ENCODE data around the gene CNNM2.
A peak's percentile ranks its signal among the peaks of the same experiment; 100 is the strongest.
"Not testable (repeated sequence)": the region's sequence is repeated elsewhere in the genome, so short reads cannot be mapped to it uniquely, and the experiment has no call there.

CNNM2 gene

DNA sequence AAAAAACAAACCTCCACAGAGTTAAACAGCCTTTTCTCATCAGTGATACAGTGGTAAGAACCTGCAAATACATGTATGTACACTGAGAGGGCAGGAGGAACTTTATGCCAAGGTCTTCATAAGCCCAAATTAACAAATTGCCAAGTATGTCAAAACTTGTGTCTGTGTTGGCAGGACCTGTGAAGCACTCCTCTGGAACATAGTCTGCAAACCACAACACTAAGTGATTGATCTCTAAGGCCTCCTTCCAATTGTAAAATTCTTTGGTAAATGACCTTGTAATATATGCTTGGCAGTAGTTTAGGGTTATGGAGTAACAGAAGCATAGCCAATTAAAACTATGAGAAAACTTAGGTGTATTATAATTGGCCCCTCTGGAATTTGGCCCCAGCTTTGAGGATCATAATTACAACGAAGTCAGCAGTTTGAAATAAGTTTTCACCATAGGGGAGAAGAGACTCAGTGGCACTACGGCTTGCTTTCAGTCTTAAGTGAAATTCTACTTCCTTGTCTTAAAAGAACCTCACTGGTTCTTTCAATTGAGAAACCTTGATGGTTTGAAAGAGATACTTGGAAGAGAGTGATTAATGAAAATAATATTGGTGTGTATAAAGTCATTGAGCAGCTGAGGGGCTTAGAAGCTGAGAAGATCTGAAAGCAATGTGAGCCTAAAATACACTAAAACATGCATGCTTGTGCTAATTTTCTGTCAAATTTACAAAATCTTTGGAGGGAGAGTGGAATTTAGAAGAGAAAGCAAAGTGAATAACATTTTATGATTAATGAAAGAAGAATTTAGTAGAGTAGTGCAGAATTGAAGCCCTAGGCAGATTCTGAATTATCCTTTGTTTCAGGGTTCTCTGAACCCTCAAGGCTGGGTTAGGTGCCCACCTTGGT, 57.6 kb downstream of the CNNM2 start:
- FAIRE-seq (no peak), DNase-seq (ENCODE audit: insufficient read length) (no peak)
- TF ChIP-seq POLR2AphosphoS5 (IDR thresholded peaks at IDR 0.05; ENCODE audit: low read depth, low read length) = no peak
- no peak for TF ChIP-seq TAF1 (IDR thresholded peaks at IDR 0.05; ENCODE audit: borderline replicate concordance, low read depth, low read length)
- TF ChIP-seq POLR2A (IDR thresholded peaks at IDR 0.05; ENCODE audit: low read depth, low read length) = no peak

DNA sequence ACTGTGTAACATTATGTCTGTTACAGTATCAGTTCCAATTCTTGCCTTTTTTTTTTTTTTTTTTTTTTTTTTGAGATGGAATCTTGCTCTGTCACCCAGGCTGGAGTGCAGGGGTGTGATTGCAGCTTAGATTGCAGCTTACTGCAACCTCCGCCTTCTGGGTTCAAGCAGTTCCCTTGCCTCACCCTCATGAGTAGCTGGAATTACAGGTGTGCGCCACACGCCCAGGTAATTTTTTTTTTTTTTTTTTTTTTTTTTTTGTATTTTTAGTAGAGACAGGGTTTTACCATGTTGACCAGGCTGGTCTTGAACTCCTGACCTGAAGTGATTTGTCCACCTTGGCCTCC, 58.3 kb downstream of the CNNM2 start:
- not testable (repeated sequence) for FAIRE-seq; DNase-seq (ENCODE audit: insufficient read length)

DNA sequence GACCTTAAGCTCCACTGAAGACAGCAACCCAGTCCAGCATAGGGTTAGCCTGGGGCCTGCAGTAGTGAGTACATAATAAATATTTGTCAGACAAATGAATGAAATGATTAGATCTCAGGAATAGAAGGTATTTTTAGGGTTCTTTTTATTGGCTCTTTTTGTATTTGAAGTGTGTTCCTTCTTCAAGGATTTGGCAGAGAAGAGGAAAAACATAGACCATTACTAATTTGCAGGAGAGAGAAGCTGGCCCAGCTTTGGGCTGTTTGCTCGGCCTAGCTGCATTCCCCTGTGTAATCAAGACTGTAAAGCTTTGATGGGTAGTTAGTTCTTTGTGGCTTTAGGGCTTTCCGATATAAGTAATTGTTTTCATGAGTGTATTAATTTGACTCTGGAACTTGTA, 64.2 kb downstream of the CNNM2 start:
- DNase-seq (ENCODE audit: insufficient read length) = no peak
- no peak for FAIRE-seq
- TF ChIP-seq POLR2A (IDR thresholded peaks at IDR 0.05; ENCODE audit: low read depth, low read length) (no peak), POLR2AphosphoS5 (IDR thresholded peaks at IDR 0.05; ENCODE audit: low read depth, low read length) (no peak), TAF1 (IDR thresholded peaks at IDR 0.05; ENCODE audit: borderline replicate concordance, low read depth, low read length) (no peak)

DNA sequence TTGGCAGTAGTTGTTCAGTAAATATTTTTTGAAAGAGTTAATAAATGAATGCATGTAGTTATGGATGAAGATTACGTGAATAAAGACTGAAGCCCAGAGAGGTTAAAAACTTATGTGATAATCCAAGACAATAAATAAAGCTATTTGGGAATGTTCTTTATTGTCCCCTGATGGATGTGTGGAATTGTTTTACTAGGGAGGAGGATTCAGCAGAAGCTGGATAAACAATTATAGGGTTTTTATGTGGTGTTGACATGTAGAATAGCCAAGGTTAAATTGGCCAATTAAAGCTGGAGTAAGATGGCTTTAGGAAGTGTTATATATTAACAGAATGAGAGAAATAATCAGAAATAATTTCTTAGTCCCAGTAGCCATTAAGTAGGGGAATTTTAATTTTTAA, 66.0 kb downstream of the CNNM2 start:
- DNase-seq (ENCODE audit: insufficient read length) = no peak
- TF ChIP-seq TAF1 (IDR thresholded peaks at IDR 0.05; ENCODE audit: borderline replicate concordance, low read depth, low read length) = no peak
- no peak for TF ChIP-seq POLR2A (IDR thresholded peaks at IDR 0.05; ENCODE audit: low read depth, low read length)
- TF ChIP-seq POLR2AphosphoS5 (IDR thresholded peaks at IDR 0.05; ENCODE audit: low read depth, low read length) = no peak
- no peak for FAIRE-seq

DNA sequence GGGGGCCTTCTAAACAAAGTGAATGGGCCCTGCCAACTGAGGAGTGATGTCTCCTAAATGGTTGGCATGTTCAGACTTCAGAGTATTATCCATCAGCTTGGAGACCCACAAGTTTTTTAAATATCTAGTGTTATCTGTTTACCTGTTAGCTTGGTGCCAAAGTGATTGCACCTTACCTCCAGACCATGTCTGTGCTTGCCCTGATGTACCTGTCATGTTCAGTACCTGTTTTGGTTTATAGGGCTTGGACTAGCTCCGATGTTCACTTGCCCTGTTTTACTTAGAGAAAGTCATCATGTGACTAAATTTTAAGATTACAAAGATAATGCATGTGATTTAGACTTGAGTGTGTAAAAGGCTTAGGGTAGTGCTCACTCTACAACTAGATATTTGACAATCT, 67.7 kb downstream of the CNNM2 start:
- DNase-seq (ENCODE audit: insufficient read length) (no peak), FAIRE-seq (no peak)
- TF ChIP-seq POLR2A (IDR thresholded peaks at IDR 0.05; ENCODE audit: low read depth, low read length) (no peak), POLR2AphosphoS5 (IDR thresholded peaks at IDR 0.05; ENCODE audit: low read depth, low read length) (no peak), TAF1 (IDR thresholded peaks at IDR 0.05; ENCODE audit: borderline replicate concordance, low read depth, low read length) (no peak)

DNA sequence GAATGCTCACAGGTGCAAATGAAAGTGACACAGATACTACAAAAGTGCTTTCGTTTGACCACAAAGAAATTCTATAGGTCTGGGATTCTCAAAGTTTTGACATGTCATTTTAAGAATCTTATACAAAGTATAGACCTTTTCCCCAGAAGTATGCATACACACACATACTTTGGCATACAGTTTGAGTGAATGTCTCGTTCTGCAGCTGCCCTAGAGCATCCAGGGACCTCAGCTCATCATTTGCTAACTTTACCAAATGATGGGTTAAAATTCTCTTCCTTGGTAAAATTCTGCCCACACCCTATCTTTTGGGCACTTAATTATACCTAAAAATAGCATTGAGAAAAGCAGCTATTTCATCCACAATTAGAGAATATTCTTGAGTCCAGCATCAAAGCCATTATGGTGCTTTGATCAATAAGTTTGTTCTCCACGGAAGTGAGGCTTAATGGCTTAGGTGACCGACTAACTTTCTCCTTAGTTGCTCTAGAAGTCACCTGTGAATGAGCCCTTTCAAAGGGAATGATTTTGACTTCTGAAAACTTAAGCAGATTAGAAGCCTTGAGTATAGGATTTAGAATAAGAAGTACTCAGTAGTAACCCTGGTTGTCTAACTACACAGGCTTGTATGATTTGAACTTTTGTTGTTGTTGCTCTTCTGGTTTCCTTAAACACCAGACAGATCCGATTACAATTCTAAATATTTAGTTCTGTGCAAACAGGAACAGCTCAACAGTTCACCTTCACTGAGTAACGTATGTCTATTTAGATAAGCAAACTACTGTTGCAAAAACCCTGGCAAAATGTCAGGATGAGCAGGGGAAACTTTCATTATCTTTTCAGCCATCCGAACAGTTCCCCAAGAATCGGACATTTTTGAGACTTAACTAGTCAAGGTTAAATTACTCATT, 70.6 kb downstream of the CNNM2 start:
- no peak for TF ChIP-seq POLR2AphosphoS5 (IDR thresholded peaks at IDR 0.05; ENCODE audit: low read depth, low read length)
- FAIRE-seq = peak; percentile 54
- no peak for DNase-seq (ENCODE audit: insufficient read length)

DNA sequence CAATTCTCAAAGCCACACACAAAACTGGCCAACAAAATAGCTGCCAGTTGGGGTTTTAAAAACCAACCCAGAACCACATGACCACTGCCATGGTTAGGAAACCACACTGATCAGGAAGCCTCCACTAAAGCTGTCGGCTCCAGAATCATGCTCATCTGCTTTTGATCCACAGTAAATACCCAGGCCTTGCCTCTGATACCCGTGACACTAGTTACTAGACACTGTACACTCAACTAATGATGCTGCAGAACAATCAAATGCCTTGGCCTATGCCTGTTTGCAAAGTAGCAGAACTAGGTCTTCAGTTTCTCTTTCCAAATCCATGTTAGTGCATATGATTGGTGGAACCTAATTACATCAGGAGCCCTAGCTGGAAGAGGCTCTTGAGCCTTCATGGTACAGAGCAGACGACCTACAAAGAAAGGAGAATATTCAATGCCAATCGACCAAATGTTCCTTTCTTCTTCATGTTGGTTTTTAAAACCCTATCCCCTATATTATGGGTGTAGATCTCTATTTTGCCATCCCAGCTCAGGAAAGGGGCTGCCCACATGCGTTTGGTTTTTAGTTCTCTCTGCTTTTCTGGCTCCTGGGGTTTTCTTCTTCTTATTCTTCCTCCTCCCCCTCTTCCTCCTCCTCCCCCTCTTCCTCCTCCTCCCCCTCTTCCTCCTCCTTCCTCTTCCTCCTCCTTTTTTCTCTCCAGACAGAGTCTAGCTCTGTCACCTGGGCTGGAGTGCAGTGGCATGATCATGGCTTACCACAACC, 76.6 kb downstream of the CNNM2 start:
- no peak for DNase-seq (ENCODE audit: insufficient read length)
- no peak for TF ChIP-seq POLR2A (IDR thresholded peaks at IDR 0.05; ENCODE audit: low read depth, low read length)
- TF ChIP-seq TAF1 (IDR thresholded peaks at IDR 0.05; ENCODE audit: borderline replicate concordance, low read depth, low read length) = no peak
- no peak for TF ChIP-seq POLR2AphosphoS5 (IDR thresholded peaks at IDR 0.05; ENCODE audit: low read depth, low read length)
- peak; percentile 78 for FAIRE-seq

DNA sequence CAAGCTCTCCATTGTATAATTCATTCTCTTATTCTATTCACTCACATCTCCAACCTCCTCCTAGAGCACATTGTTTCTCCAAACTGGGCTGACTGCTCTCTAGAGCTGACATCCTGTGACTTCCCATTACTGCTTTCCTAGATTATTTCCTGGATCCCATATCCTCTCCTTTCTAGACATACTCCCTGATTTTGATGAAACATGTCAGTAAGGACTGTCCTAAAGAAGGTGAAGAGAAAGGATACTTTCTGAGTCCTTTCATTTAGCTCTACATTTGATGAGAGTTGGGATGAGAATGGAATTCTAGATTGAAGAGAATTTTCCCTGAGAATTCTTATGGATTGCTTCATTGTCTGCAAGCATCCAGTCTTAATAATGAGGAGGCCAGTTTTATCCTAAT, 78.8 kb downstream of the CNNM2 start:
- no peak for FAIRE-seq
- no peak for TF ChIP-seq POLR2A (IDR thresholded peaks at IDR 0.05; ENCODE audit: low read depth, low read length)
- TF ChIP-seq POLR2AphosphoS5 (IDR thresholded peaks at IDR 0.05; ENCODE audit: low read depth, low read length) = no peak
- TF ChIP-seq TAF1 (IDR thresholded peaks at IDR 0.05; ENCODE audit: borderline replicate concordance, low read depth, low read length) = no peak
- no peak for DNase-seq (ENCODE audit: insufficient read length)

DNA sequence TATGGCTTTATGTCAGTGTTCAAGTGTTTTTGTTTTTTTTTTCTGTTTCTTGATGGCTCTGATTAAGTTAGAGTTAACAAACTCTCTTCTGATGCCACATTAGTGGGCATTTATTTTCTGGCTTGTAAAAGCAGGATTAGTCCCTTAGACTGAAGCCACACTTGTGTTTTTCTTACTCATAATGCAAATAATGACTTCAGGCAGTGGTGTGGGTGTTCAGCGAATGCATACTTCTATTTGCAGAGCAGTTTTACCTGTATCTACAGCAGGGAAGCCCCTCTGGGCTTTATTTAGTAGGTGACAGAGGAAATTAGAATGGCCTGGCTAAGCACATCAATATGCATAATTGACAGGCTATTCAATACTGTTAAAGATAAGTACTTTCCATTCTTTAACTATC, 79.9 kb downstream of the CNNM2 start:
- DNase-seq (ENCODE audit: insufficient read length) = peak; percentile 17
- TF ChIP-seq TAF1 (IDR thresholded peaks at IDR 0.05; ENCODE audit: borderline replicate concordance, low read depth, low read length) (no peak), POLR2AphosphoS5 (IDR thresholded peaks at IDR 0.05; ENCODE audit: low read depth, low read length) (no peak), POLR2A (IDR thresholded peaks at IDR 0.05; ENCODE audit: low read depth, low read length) (no peak)
- peak; percentile 94 for FAIRE-seq

DNA sequence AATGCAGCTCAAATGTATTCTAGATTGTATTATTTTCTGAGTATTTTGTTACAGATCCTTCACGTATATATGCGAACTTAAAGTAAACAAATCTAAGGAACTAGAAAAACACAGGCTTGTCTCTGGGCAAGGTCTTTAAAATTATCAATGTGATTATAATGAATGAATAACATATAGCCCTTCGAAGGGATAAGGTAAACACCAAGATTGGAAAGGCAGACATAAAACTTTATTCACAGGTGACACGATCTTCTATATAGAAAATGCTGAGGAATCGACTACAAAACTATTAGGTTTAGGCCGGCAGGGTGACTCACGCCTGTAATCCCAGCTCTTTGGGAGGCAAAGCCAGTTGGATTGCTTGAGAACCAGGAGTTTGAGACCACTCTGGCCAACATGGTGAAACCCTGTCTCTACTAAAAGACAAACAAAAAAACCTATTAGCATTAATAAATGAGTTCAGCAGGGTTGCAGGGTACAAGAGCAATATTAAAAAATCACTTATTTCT, 80.4 kb downstream of the CNNM2 start:
- DNase-seq (ENCODE audit: insufficient read length) (no peak), FAIRE-seq (peak; percentile 9)
- no peak for TF ChIP-seq POLR2AphosphoS5 (IDR thresholded peaks at IDR 0.05; ENCODE audit: low read depth, low read length)

DNA sequence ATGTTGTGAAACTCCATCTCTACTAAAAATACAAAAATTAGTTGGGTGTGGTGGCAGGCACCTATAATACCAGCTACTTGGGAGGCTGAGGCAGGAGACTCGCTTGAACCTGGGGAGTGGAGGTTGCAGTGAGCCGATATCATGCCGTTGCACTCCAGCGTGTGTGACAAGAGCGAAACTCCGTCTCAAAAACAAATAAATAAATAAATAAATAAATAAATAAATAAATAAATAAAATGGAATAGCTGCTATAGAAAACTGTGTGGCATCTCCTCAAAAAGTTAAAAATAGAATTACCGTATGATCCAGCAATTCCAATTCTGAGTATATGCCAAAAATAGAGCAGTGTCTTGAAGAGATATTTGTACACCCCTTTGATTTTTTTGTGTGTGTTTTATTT, 82.0 kb downstream of the CNNM2 start:
- FAIRE-seq; DNase-seq (ENCODE audit: insufficient read length): not testable (repeated sequence)

DNA sequence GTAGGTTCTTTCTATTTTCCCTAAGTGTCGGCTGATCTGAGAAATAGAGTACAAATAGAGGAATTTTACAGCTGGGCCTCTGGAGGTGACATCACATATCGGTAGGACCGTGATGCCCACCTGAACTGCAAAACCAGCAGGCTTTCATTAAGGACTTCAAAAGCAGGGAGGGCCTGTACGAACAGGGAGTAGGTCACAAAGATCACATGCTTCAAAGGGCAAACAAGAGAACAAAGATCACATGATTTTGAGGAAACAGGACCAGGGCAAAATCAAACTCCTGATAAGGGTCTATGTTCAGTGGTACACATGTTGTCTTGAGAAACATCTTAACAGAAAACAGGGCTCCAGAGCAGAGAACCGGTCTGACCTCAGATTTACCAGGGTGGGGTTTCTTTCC, 88.9 kb downstream of the CNNM2 start:
- no peak for FAIRE-seq
- no peak for TF ChIP-seq TAF1 (IDR thresholded peaks at IDR 0.05; ENCODE audit: borderline replicate concordance, low read depth, low read length)
- no peak for TF ChIP-seq POLR2A (IDR thresholded peaks at IDR 0.05; ENCODE audit: low read depth, low read length)
- TF ChIP-seq POLR2AphosphoS5 (IDR thresholded peaks at IDR 0.05; ENCODE audit: low read depth, low read length) = no peak

More for the DNA sequence above, 88.9 kb downstream of the CNNM2 start:
- DNase-seq (ENCODE audit: insufficient read length) = no peak
